SIG-M5 (cell line): Measurements from ENCODE around the gene ABO.
"Not testable (repeated sequence)": the region's sequence is repeated elsewhere in the genome, so short reads cannot be mapped to it uniquely, and the experiment has no call there.

ENCODE experiments used
- DNase-seq: peaks from one replicate; lab custom pipeline; 2025; lab: John Stamatoyannopoulos, UW

Gene ABO

DNA sequence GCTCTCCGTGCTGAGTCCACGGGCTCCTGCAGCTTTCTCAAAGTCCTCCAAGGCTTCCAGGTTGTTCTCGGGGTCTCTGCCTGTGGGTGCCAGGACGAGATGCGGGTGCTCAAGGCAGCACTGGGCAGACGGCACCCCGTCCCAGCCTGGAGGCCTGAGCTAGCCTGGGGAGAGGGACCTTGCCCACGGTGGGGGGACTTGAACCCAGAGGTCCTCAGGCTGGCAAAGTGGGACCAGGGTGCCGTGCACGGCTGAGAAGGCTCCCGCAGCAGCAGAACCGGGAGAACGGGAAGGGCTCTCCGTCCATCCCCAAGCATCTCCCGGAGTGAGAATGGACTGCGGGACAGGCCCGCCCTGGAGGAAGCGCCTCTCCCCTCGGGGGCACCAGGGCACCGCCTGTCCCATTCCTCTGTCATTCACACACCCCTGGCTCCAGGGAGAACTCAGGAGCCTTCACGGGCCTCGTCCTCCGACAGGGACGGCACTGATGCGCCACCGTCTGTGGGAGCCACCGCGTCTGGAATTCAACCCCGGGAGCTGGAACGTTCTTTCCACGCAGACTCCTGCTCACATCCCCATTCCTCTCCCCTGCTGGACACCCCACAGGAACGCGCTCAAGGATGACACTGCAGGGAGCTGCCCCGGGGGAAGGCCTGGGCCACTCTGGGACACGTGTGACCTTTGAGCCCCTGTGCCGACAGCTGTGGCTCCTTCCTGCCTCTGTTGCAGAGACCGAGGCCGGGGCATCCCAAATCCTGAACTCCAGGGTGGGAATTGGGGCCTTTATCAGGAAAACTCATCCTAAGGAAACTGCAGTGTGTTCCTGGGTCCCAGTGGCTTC lies 49.6 kb downstream of the ABO start:
- DNase-seq: no peak

DNA sequence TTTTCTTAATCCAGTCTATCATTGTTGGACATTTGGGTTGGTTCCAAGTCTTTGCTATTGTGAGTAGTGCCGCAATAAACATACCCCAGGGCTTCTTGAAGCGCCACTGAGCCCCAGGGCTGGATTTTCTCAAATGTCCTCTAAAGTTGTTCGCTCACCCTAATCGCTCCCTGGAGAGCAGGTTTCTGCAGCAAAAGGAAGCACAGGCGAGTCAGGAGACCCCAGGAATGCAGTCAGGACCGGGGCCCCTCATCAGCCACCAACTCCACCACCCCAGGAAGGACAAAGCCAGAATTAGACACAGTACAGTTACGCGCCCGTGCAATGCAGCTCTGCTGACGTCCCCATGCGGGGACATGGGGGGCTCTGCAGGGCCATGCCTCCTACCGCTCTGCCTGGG lies 50.2 kb downstream of the ABO start:
- no peak for DNase-seq

DNA sequence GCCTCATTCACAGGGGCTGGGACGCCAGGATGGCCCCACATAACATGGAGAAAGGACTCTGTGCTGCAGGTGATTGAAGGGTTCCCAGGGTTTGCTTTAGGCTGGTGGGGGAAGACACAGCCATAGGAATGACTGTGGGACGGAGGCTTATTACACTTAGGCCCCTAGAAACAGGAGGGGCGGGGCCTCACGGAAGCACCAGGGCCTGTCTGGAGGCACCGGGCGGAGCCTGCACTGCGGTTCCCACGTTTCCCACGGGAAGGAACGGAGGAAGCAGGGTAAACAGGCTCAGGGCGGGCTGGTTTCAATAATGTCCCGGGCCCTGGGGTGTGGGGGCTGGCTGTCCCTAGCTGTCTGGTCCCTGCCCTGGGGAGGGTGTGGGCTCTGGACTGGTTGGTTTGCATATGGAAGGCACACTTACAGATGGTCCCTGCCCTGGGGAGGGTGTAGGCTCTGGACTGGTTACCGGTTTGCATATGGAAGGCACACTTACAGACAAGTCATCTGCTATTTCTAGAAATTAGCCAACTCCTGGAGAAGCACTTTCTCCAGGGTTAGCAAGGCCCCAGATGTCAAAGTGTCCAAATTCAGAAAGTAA lies 51.7 kb downstream of the ABO start:
- DNase-seq: not testable (repeated sequence)

DNA sequence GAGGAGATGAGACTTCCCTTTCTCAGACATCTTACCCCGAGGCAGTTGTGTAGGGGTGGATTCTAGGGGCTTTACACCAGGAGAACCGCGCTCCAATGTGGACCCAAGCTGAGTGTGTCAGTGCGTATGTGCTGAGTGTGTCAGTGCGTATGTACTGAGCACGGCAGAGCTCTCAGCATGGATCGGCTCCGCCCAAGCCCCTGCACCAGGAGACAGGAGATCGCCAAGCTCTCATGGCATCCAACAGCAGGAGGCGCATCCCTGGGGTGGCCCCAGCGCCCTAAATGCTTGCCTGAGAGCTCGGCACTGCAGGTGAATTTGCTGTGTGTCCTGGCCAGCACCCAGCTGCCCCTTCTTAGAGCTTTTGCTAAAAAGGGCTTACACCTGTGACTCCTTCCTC lies 53.0 kb downstream of the ABO start:
- DNase-seq: not testable (repeated sequence)

DNA sequence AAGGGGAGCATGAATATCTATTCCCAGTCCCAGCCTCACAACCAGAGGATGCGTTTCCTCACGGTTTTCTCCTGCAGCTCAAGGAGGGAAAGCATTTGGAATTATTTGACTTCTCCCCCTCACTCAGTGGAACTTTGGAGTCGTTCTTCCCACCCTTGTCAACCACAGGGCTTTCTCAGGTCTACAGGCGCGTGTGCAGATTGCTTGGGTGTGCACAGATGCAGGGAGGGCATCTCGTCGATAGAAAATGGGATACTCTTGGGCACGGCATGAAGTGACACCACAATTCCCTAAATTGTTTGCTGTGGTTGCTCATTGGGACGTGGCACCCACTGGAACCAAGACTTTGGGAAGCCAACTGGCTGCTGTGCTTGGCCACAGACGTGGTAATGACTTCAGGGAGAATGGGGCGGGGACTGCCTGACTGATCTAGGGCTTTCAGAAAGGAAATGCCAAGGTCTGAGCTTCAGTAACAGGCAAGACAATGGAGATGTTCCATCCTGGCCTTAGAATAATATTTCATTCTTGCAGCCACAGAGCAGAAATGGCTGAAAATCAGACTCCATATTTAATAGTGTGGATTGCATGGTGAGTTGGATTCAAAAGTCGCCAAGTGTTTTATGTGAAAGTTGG lies 53.7 kb downstream of the ABO start:
- no peak for DNase-seq

DNA sequence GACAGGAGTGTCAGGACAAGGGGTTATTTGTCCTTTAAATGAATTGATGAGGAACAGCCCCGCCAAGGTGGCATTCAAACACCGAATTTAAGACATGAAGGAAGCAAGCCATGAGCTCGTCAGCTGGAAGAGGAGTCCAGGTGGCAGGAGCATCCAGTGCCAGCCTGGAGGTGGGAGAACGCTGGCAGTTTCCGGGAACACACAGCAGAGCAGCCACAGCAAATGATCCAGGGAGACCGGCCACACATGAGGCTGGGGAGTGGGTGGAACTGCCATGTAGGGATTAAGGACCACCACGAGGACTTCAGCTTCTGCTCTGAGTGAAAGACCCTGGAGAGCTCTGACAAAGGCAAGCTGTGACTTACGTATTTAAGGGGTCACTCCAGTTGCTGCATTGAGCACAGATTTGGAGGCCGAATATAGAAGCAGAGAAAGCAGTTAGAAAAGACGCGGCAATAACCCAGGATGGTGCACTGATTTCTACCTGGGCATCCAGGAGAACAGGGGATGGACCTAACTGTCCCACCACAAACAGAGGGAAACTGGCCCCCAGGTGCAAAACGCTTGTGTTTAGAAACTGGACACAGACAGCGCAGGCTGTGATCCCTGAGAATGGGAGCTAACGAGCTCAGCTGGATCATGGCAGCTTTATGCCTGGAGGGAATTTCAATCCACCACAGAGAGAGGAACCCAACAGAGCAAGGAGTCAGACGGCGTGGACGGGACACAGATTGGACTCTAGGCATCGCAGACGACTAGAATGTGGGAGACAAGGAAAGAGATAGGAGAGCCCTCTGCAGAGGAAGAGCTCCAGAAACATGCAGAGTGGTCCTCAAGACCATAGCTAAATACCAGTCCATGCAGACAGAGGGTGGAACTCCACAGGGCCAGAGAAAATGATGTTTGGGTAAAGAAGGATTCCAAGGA lies 56.7 kb downstream of the ABO start:
- not testable (repeated sequence) for DNase-seq

DNA sequence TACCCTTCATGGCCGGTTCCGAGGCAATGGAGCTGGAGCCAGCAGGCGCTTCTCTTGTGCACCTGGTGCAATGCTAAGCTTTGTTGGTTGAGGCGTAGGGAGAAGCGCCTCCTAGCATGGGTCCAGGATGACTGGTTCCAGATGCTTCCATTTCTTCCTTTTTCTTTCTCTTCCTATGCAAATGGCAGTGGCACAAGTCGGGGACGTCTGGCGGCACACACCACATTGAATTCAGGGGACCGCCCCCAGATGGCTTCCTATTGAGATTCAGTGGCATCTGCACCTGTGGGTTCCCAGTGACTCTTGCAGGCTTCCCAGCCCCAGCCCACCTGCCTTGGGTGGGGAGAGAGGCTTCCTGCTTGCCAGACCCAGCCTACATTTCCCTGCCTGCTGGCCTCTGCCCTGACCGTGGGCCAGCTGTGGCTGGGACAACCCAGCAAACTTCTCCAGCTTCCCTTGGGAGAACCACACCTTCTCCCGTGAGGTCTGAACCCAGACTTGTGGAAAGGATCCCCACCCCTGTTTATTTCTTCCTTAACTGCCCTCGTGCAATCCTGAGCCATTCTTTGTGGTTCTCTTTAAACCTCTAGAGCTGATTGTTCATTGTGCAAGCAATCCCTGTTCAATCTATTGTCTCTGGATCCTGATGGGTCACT lies 57.5 kb downstream of the ABO start:
- DNase-seq: not testable (repeated sequence)

DNA sequence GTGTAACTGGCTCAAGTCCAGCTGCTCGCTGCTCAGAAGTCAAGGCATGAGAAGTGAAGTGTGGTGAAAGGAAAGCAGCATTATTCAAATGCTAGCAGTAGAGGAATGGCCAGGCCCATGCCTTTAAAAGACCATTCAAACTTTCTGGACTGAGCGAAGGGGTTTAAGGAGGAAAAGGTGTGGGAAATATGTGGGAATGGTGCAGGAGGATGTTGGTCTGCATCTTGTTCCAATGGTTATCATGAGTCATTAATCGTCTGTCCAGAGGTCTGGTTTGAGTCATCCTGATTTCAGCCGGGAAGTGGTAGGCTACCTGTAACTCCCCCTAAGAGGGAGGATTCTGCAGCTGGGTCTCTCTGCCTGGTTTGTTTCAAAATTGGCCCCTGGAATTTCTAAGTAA lies 60.7 kb downstream of the ABO start:
- DNase-seq: not testable (repeated sequence)

DNA sequence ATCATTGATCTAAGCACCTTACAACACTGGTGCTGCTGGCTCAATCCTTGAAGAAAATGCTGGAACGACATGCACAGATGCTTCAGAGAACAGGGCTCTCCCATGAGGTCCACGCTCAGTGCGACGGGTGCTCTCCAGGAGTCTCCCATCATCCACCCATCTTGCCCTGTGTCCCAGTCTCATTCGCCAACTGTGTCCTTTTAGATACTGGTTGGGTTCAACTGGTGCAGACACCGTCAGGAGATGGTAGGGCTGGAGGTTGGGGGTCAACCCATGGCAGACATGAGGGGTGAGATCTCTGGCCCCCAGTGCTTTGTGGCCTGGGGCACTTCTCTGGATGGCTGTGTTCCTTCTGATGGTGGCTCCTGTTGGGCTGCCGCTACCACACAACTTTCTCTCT lies 64.4 kb downstream of the ABO start:
- DNase-seq: no peak

DNA sequence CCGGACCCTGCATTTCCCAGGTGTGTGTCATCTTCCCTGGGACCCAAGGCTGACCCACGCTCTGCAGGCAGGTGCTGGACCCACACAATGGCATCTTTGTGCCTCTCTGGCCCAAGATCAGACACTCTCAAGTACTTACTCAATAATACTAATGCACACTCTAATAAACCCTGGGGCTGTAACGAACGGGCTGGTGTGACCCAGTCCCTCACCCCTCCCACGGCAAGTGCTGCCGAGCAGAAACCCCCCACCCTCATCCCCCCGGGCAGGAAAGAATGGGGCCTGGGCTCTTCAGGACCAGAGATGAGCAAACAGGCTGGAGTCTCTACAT lies 64.8 kb downstream of the ABO start:
- no peak for DNase-seq

DNA sequence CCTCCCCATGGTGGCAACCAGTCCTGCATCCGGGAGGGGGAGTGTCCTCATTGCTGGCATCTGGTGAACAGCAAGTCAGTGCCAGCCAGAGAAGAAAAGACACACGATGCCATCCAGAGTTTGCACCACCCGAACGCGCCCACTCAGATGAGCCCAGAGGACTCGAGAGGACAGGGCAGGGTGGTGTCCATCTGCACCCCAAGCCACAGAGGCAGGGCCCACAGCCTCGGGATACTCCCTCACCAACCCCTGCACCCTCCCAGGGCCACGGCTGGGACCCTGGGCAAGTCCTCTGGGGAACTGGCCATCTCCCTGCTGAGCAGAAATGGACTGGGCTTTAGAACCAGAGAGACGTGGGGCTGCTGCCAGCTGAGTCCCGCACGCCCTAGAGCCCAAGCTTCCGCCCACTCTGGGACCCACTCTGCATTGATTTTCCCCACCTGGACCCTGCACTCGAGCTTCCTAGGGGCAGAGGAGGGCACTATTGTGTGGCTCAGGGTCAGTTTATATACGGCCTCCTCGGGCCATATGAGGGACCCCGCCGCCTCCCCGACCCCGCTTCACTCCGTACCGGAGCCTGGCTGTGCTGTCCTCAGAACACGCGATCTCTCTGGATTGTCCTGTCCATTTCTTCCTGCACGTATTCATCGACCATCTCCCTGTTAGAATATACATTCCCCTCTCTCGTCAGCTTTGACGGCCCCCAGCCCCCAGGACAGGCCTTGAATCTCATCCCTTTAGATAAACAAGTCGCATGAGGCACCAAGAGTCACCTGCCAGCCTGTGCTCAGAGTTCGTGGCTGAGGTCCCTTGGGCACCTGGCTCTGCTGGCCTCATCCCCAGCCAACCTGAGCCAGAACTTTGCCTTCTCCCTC lies 65.4 kb downstream of the ABO start:
- not testable (repeated sequence) for DNase-seq

DNA sequence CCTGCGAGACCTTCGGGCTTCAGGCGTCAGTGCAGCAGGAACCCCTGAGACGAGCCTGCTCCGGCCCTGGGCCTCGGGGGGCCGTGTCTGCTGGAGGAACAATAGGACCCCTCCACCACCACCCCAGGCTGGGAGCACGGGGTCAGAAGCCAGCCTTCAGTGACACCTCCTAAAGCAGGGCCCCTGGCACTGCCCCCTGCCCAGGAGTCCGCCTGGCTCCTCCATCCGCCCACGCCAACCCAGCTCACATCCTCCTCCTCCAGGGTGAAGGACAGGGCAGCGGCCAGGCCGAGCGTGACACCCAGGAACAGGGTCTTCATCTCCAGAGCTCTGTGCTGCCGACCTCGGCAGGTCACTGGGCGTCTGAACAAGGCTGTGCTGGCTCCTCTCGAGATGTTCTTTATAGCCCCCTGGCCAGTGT lies 66.1 kb downstream of the ABO start, which contains the start of gene OBP2B:
OBP2B (minus strand) TSS at position 371 of the 421 bp plus-strand sequence; CDS start at position 320, 51 bp downstream.
- not testable (repeated sequence) for DNase-seq

DNA sequence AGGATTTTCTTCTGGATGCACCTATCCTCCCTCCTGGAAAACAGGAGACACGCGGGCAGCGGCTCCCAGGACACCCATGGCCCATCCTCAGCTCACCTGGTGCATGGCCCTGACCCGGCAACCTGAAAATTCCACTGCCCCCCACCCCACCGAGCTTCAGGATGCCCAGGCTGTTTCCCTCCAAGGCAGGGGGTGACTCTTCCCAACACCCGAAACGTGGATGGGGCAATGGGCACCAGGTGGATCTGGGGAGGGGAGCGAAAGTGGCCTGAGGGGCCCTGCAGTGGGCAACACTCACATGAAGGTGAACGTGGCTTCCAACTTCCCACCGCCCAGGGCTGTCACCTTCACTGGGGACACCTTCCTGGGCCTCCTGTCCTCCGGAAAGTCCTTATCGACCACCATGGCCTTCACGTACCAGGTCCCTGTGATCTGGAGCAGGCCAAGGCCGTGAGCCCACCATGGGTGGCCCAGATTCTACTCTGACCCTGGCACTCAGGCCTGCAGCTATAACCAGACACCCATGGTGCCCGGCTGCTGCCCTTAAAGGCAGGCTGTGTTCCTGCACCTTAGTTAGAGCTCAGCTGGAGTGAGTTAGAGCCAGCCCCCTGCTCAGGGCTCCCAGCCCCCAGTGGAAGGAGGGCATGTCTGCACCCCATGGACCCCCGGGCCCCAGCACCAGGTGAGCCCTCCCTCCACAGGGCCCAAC lies 66.7 kb downstream of the ABO start:
- DNase-seq: not testable (repeated sequence)

DNA sequence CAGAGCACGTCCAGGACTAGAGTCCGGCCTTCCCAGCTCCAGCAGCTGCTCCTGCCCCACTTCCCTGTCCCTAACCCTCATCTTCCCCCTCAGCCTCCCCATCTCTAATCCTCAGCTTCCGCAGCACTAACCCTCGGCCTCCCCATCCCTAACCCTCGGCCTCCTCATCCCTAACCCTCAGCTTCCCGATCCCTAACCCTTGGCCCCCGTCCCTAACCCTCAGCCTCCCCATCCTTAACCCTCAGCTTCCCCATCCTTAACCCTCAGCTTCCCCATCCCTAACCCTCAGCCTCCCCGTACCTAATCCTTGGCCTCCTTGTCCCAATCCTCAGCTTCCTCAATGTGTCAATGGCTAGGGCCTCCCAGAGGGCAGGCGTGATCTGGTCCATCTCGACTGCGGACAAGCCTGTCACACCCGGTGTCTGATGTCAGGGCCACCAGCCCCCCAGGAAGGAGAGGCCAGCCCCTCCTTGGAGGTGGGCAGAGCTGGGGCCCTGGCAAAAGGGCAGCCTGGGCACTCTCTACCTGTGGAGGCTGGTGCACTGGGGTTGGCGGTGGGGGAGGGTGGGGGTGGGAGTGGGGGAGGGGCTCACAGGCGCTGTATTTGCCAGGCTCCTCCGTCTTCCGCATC lies 67.3 kb downstream of the ABO start:
- no peak for DNase-seq

DNA sequence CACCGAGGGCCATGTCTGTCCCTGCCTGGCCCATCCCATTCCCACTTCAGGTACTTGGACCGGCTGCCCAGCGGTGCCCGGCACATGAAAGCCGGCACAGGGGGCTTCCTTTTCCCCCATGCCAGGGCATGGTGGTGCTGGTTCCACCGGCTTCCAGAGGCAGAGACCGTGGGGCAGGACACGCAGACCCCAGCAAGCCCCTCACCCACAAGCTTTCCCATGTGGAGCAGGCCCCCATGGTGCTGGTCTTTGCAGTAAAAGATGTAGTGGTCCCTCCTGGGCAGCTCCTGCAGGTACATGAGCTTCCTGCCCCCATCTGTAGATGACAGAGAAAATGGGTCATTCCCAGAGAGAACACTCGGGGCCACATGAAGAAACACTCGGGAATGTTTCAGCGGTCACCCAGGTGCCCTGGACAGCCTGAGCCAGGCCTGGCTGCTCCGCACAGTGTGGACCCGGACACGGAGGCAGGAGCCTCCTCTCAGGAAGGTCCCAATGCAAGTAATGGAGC lies 67.9 kb downstream of the ABO start:
- DNase-seq: no peak

DNA sequence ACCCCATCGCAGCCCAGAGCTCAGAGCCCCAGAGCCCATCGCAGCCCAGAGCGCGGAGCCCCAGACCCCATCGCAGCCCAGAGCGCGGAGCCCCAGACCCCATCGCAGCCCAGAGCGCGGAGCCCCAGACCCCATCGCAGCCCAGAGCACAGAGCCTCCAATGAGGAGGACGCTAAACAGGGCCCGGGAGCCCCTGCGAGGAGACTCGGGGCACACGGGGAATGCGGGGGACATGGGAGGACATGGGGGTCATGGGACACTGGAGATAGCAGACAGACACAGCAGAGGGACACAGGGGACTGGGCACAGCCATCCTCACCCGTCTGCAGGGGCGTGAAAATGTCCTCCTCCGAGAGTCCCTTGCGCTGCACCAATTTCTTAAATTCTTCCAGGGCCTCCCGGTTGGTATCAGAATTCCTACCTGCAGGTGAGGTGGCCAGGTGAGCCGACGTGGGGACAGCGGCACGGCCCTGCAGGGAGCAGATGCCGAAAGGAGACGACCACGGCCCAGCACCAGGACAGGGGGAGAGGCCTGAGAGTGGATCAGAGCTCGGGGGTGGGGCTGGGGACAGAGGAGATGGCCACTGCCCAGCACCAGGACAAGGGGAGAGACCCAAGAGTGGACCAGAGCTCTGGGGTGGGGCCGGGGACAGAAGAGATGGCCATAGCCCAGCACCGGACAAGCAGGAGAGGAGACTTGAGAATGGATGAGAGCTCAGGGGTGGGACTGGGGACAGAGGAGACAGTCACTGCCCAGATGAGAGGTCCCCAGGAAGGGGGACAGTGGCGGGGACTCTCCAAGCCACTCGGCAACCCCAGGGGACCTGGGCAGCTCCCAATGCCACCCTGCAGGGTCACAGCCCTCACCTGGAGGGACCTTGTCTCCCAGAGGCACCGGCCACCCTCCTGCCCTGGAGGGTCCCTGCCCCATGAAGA lies 68.7 kb downstream of the ABO start:
- no peak for DNase-seq

DNA sequence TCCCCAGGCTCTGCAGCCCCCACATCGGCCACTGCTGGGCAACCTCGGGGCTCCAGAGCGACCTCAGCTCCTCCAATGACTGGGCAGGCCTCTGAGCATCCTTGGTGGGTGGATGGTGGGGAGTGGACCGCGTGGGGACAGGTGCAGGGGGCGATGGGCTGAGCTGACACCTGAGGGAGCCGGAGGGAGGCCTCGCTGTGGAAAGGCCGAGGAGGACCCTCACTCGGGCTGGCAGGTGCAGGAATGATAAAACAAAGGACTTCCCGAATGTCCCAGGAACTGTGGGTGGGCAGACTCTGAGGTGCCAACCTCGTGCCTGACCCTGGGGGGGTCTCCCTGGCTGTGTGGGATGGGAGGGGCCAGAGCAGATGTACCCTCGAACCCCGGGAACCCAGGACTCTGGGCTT lies 69.5 kb downstream of the ABO start:
- DNase-seq: not testable (repeated sequence)
